Measurements from ENCODE around the gene PRPF40A.

DNA sequence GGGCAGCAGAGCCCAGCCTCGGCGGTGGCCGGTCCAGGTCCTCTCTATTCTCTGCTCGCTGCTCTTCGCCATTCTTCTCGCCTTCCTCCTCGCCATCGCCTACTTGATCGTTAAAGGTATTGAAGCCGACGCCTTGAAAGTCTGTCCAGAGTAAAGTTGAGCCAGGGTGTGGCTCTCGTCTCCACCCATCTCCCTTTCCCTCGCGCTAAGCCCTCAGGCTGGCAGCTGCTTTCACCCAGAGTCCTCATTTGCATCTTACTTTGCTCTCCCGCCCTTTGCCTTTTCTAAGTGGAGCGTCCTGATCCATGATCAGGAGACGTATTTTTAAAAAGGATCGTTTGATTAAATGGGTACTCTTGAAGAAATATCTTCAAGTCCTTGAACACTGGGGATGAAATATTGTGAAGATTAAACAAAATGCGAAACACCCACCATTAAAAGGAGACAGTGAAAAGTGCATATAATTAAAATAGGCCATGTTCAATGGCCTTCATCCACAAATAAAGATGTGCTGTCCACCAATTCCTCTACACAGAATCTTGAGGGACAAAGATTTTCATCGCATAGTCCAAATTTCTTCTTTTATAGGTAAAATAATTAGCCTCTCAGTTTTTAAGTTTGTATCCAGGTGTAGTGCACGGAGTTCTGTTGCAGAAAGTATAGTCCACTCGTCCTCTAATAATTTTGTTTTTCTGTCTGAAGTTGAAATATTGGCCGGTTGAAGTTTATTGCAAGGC, 1.8 kb upstream of the PRPF40A start:
- no peak for TF ChIP-seq POLR2A (IDR thresholded peaks at IDR 0.05)
- TF ChIP-seq, protein P1, sequence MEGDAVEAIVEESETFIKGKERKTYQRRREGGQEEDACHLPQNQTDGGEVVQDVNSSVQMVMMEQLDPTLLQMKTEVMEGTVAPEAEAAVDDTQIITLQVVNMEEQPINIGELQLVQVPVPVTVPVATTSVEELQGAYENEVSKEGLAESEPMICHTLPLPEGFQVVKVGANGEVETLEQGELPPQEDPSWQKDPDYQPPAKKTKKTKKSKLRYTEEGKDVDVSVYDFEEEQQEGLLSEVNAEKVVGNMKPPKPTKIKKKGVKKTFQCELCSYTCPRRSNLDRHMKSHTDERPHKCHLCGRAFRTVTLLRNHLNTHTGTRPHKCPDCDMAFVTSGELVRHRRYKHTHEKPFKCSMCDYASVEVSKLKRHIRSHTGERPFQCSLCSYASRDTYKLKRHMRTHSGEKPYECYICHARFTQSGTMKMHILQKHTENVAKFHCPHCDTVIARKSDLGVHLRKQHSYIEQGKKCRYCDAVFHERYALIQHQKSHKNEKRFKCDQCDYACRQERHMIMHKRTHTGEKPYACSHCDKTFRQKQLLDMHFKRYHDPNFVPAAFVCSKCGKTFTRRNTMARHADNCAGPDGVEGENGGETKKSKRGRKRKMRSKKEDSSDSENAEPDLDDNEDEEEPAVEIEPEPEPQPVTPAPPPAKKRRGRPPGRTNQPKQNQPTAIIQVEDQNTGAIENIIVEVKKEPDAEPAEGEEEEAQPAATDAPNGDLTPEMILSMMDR (IDR thresholded peaks at IDR 0.05) = no peak

Measured in right lobe of liver (tissue), 4 donors.